Measurements from ENCODE around the gene CFAP298.
"Not testable (repeated sequence)": the region's sequence is repeated elsewhere in the genome, so short reads cannot be mapped to it uniquely, and the experiment has no call there.

The CFAP298 gene

DNA sequence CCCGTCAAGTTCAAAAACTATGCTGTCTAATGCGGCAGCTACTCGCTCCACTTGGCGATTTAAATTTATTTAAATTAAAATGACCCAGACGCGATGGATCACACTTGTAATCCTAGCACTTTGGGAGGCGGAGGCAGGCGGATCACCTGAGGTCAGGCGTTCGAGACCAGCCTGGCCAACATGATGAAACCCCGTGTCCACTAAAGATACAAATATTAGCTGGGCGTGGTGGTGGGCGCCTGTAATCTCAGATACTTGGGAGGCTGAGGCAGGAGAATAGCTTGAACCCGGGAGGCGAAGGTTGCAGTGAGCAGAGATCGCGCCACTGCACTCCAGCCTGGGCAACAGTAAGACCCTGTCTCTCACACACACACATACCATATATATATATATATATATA lies 1.2 kb downstream of the CFAP298 start:
- not testable (repeated sequence) for DNase-seq, H3K27ac Mint-ChIP-seq, H3K9me3 Mint-ChIP-seq, H3K27me3 Mint-ChIP-seq
- Mint-ChIP-seq H3K4me3 (peak overlapping the region; percentile 73), H3K36me3 (ENCODE audit: low read depth) (peaks cover 55% of the 10 kb centered on the region), H3K4me1 (ENCODE audit: low read depth) (peaks cover 27% of the 10 kb centered on the region)

- Mint-ChIP-seq H3K9me3 (no peaks in the 10 kb centered on the region), H3K4me3 (no peak overlapping the region), H3K27ac (no peak overlapping the region), H3K36me3 (ENCODE audit: low read depth) (peaks cover 76% of the 10 kb centered on the region), H3K4me1 (ENCODE audit: low read depth) (peaks cover 27% of the 10 kb centered on the region), H3K27me3 (no peaks in the 10 kb centered on the region)
- no peak for DNase-seq
Measured at GRCh38 chr21:32608851-32609250, 3.3 kb downstream of the CFAP298 start.

DNA sequence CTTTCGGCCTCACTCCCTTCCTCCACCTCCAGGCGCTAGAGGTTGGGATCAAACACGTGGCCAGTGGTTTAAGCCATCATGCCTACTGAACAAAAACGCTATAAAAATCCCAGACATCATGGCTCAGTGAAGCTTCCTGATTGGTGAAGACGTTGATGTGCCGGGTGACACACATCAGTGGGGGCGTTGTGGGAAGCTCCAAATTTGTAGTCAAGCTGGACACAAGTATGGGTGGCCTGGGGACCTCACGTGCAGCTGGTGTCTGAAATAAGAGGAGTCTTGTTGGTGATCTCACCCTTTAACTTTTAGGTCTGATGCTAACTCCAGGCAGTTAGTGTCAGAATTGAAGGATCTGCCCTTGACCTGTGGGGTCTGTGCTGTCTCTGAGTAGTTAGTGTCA lies 6.7 kb downstream of the CFAP298 start:
- DNase-seq = no peak
- peaks cover 88% of the 10 kb centered on the region for H3K36me3 Mint-ChIP-seq (ENCODE audit: low read depth)
- H3K27ac Mint-ChIP-seq = no peak overlapping the region
- H3K27me3 Mint-ChIP-seq = no peaks in the 10 kb centered on the region
- H3K4me3 Mint-ChIP-seq = no peak overlapping the region
- peaks cover 14% of the 10 kb centered on the region for H3K4me1 Mint-ChIP-seq (ENCODE audit: low read depth)
- H3K9me3 Mint-ChIP-seq = no peaks in the 10 kb centered on the region

GRCh38 chr21:32604464-32604863 lies 7.7 kb downstream of the CFAP298 start:
- no peak for DNase-seq
- Mint-ChIP-seq H3K36me3 (ENCODE audit: low read depth) (peaks cover 90% of the 10 kb centered on the region), H3K4me3 (no peak overlapping the region), H3K27me3 (no peaks in the 10 kb centered on the region), H3K9me3 (no peaks in the 10 kb centered on the region), H3K27ac (no peak overlapping the region), H3K4me1 (ENCODE audit: low read depth) (peaks cover 5% of the 10 kb centered on the region)

- Mint-ChIP-seq H3K4me3 (no peak overlapping the region), H3K27ac (no peak overlapping the region), H3K36me3 (ENCODE audit: low read depth) (peaks cover 92% of the 10 kb centered on the region), H3K9me3 (no peaks in the 10 kb centered on the region), H3K27me3 (no peaks in the 10 kb centered on the region), H3K4me1 (ENCODE audit: low read depth) (no peaks in the 10 kb centered on the region)
- DNase-seq = no peak
Measured at GRCh38 chr21:32603131-32603530, 9.0 kb downstream of the CFAP298 start.

GRCh38 chr21:32602099-32602498 lies 10.1 kb downstream of the CFAP298 start:
- no peak for DNase-seq
- no peak overlapping the region for H3K27ac Mint-ChIP-seq
- H3K4me3 Mint-ChIP-seq = no peak overlapping the region
- H3K27me3 Mint-ChIP-seq = no peaks in the 10 kb centered on the region
- peaks cover 82% of the 10 kb centered on the region for H3K36me3 Mint-ChIP-seq (ENCODE audit: low read depth)
- H3K9me3 Mint-ChIP-seq = no peaks in the 10 kb centered on the region
- no peaks in the 10 kb centered on the region for H3K4me1 Mint-ChIP-seq (ENCODE audit: low read depth)

DNA sequence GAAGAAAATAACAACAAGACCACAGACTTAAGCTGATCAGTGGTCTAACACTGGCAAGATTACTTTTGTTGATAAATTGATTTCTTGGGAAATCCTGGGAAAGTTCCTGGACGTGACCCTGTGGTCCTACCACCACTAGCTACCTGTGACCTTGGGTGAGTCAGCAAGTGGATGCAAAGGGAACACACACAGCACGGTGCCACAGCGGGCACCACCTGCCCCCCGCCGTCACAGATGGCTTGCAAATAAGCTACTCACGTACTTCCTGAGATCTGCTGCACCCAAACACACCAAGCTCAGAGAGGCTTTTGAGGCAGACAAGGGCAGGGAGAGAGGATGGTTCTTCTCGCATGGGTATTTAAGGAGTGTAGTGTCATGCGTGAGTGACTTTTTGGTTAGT lies 12.7 kb downstream of the CFAP298 start:
- Mint-ChIP-seq H3K4me1 (ENCODE audit: low read depth) (peaks cover 5% of the 10 kb centered on the region), H3K4me3 (no peak overlapping the region), H3K27me3 (no peaks in the 10 kb centered on the region), H3K36me3 (ENCODE audit: low read depth) (peaks cover 58% of the 10 kb centered on the region), H3K9me3 (no peaks in the 10 kb centered on the region), H3K27ac (no peak overlapping the region)
- no peak for DNase-seq

DNA sequence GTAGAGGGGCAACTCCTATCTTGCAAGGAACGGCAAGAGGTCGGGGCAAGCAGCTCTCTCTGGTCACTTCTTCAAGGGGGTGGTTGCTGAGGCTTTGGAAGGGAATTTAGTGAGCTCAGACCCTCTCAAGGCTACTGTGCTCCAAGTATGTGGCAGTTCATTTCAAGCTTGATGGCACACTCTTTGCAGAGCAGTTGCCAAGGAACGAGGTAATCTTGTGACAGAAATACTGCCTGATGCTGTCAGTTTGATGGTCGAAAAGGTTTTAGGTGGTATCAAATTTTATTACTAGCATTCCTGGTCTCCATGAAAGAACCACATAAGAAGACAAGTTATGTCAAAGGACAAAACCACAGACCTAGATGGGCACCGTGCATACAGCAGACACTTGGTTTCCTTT lies 13.1 kb downstream of the CFAP298 start:
- H3K4me1 Mint-ChIP-seq (ENCODE audit: low read depth) = peaks cover 5% of the 10 kb centered on the region
- H3K36me3 Mint-ChIP-seq (ENCODE audit: low read depth) = peaks cover 54% of the 10 kb centered on the region
- DNase-seq = no peak
- H3K27ac Mint-ChIP-seq = no peak overlapping the region
- no peaks in the 10 kb centered on the region for H3K9me3 Mint-ChIP-seq
- no peak overlapping the region for H3K4me3 Mint-ChIP-seq
- H3K27me3 Mint-ChIP-seq = no peaks in the 10 kb centered on the region

GRCh38 chr21:32597205-32597604 lies 15.0 kb downstream of the CFAP298 start:
- Mint-ChIP-seq H3K4me1 (ENCODE audit: low read depth) (peaks cover 5% of the 10 kb centered on the region), H3K27me3 (no peaks in the 10 kb centered on the region), H3K9me3 (no peaks in the 10 kb centered on the region), H3K27ac (no peak overlapping the region), H3K4me3 (no peak overlapping the region), H3K36me3 (ENCODE audit: low read depth) (peaks cover 35% of the 10 kb centered on the region)
- DNase-seq = no peak

GRCh38 chr21:32595431-32595830 lies 16.7 kb downstream of the CFAP298 start:
- H3K9me3 Mint-ChIP-seq = no peaks in the 10 kb centered on the region
- H3K4me1 Mint-ChIP-seq (ENCODE audit: low read depth) = peaks cover 5% of the 10 kb centered on the region
- DNase-seq = no peak
- no peak overlapping the region for H3K27ac Mint-ChIP-seq
- no peak overlapping the region for H3K4me3 Mint-ChIP-seq
- peaks cover 23% of the 10 kb centered on the region for H3K36me3 Mint-ChIP-seq (ENCODE audit: low read depth)
- no peaks in the 10 kb centered on the region for H3K27me3 Mint-ChIP-seq

GRCh38 chr21:32593690-32594089 lies 18.5 kb downstream of the CFAP298 start:
- no peak overlapping the region for H3K4me3 Mint-ChIP-seq
- peaks cover 5% of the 10 kb centered on the region for H3K4me1 Mint-ChIP-seq (ENCODE audit: low read depth)
- H3K27ac Mint-ChIP-seq = no peak overlapping the region
- no peak for DNase-seq
- H3K36me3 Mint-ChIP-seq (ENCODE audit: low read depth) = peaks cover 6% of the 10 kb centered on the region
- no peaks in the 10 kb centered on the region for H3K27me3 Mint-ChIP-seq
- no peaks in the 10 kb centered on the region for H3K9me3 Mint-ChIP-seq

DNA sequence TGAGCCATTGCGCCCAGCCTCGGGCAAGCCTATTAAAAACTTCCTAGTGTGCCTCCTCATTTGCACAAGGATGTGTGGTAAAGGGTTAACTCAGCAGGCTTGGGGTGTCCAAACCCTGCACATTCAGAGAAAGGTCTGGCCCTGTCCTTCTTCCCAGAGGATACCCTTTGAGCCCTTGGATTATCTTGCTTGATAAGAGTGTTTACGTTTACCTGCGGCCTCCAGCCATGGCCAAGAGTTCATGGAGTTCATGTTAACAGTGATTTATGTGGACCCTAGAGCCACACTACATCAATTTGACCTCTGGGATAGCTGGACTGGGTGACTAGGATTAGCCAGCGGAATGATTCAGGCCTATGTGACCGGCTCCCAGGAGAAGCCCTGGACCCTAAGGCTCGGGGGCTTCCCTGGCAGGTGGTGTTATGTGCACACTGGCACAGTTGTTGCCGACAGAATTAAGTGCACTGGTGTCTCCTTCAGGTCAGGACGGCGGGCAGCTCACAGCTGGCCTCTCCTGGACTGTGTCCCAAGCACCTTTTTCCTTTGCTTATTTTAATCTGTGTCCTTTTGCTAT lies 19.2 kb downstream of the CFAP298 start:
- peaks cover 2% of the 10 kb centered on the region for H3K36me3 Mint-ChIP-seq (ENCODE audit: low read depth)
- no peaks in the 10 kb centered on the region for H3K9me3 Mint-ChIP-seq
- no peak overlapping the region for H3K4me3 Mint-ChIP-seq
- DNase-seq = no peak
- H3K27me3 Mint-ChIP-seq = no peaks in the 10 kb centered on the region
- peaks cover 5% of the 10 kb centered on the region for H3K4me1 Mint-ChIP-seq (ENCODE audit: low read depth)
- H3K27ac Mint-ChIP-seq = no peak overlapping the region

DNA sequence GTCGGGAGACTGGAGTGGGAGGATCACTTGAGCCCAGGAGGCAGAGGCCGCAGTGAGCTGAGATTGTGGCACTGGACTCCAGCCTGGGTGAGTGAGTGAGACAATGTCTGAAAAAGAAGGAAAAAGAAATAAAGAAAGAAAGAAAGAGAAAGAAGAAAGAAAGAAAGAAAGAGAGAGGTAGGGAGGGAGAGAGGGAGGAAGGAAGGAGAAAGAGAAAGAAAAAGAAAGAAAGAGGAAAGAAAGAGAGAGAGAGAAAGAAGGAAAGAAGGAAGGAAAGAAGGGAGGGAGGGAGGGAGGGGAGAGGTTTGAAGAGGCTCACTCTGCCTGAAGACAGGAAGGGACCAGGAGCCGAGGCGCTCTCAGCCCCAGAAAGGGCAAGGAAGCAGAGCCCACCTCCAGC lies 22.0 kb downstream of the CFAP298 start:
- Mint-ChIP-seq H3K27ac (no peak overlapping the region), H3K4me3 (no peak overlapping the region), H3K27me3 (no peaks in the 10 kb centered on the region), H3K9me3 (no peaks in the 10 kb centered on the region), H3K36me3 (ENCODE audit: low read depth) (no peaks in the 10 kb centered on the region), H3K4me1 (ENCODE audit: low read depth) (no peaks in the 10 kb centered on the region)
- no peak for DNase-seq

- no peak for DNase-seq
- H3K9me3 Mint-ChIP-seq = no peaks in the 10 kb centered on the region
- H3K4me1 Mint-ChIP-seq (ENCODE audit: low read depth) = no peaks in the 10 kb centered on the region
- H3K4me3 Mint-ChIP-seq = no peak overlapping the region
- H3K27ac Mint-ChIP-seq = no peak overlapping the region
- no peaks in the 10 kb centered on the region for H3K27me3 Mint-ChIP-seq
- H3K36me3 Mint-ChIP-seq (ENCODE audit: low read depth) = no peaks in the 10 kb centered on the region
Measured at GRCh38 chr21:32587651-32588050, 24.5 kb downstream of the CFAP298 start.

- Mint-ChIP-seq H3K27me3 (no peaks in the 10 kb centered on the region), H3K4me3 (no peak overlapping the region), H3K27ac (no peak overlapping the region), H3K9me3 (no peaks in the 10 kb centered on the region), H3K36me3 (ENCODE audit: low read depth) (no peaks in the 10 kb centered on the region), H3K4me1 (ENCODE audit: low read depth) (no peaks in the 10 kb centered on the region)
- DNase-seq = no peak
Measured at GRCh38 chr21:32587120-32587519, 25.1 kb downstream of the CFAP298 start.

DNA sequence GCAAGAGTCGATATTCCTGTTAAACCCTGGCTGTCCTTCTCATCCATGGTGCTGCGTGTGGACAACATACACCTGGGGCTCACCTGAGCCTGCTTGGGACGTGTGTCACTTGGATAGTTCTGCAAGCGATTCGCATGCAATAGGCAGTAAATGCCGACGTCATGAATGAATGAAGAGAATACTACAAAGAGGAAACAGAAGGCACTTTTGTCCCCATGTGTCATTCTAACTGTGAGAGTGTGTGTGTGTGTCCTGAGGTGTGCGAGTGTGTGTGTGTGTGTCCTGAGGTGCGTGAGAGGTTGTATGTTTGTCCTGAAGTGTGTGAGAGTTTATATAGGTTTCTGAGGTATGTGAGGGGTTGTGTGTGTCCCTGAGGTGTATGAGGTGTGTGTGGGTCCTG lies 26.2 kb downstream of the CFAP298 start:
- H3K27me3 Mint-ChIP-seq = no peaks in the 10 kb centered on the region
- no peaks in the 10 kb centered on the region for H3K36me3 Mint-ChIP-seq (ENCODE audit: low read depth)
- no peak overlapping the region for H3K27ac Mint-ChIP-seq
- DNase-seq = no peak
- no peaks in the 10 kb centered on the region for H3K4me1 Mint-ChIP-seq (ENCODE audit: low read depth)
- H3K9me3 Mint-ChIP-seq = no peaks in the 10 kb centered on the region
- no peak overlapping the region for H3K4me3 Mint-ChIP-seq
